NK-92 treated with Interleukin-12 subunit alpha and Interleukin-12 subunit beta, amount 100 ng/mL, for 24 hours (cell line): ENCODE results near the gene WDFY2.
A peak's percentile ranks its signal among the peaks of the same experiment; 100 is the strongest.

Source experiments
- DNase-seq: peaks from one replicate; lab custom pipeline; 2025; lab: John Stamatoyannopoulos, UW

The WDFY2 gene

DNA sequence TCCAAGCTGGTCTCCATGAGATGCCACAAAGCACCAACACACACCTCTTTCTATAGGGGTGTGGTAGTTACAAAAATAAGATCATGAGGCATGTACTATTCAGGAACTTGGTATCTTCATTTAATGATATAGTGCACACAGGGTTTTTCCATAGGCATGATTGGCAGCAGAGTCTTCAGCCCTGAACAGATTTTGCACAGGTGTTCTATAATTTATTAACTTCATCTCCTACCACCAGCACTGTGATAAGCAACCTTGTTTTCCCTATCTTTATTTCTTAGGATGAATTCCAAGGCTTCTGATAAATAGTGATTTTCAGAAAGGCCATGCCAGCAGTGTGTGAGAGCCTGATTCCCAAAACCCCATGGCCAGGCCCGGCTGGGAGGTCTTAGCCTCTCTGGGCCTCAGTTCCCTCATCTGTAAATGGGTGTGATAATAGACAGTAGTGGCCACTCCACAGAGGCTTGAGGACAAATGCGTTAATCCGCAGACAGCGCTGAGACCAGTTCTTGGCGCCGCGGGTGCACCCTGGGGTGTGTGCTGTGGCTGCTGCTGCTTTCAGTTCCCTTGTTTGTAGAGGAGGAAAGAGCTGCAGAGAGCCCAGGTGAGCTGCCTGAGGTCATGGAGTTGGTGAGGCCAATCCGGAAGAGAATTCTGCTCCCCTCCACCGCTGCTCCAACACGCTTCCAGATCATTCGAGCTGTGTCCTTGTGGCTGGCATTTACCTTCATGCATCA, 186.6 kb downstream of the WDFY2 start:
- DNase-seq, result no peak

DNA sequence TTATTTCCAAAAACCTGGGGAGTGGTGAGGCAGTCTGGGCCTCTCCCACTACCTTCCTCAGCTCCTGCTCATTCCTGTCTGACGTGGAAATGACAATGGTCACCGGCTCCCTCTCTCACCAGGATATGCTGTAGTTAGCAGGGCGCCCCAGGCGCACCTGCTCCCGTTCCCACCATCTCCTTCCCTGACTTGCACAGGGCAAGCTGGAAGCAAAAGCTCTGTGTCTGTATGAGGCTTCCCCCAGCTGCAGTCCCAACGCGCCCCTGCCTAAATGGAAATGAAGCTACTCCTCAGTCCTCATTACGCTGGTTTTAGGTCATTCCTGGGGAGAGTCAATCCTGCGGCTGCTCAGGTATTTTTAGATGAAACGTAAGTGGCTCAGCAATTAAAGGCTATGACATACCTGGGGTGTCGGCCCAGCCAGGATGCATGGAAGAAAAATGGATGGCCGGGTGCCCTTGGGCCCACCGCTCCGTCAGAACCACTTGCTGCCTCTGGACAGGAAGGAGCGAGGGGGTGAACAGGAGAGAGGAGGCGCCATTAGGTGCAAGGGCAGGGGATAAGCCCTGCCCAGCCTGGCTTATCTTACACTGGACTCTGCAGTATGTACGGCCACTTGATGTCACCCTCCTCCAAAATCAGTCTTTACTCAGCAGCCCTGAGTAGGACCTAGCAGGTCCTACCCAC, 187.3 kb downstream of the WDFY2 start:
- DNase-seq, result no peak

DNA sequence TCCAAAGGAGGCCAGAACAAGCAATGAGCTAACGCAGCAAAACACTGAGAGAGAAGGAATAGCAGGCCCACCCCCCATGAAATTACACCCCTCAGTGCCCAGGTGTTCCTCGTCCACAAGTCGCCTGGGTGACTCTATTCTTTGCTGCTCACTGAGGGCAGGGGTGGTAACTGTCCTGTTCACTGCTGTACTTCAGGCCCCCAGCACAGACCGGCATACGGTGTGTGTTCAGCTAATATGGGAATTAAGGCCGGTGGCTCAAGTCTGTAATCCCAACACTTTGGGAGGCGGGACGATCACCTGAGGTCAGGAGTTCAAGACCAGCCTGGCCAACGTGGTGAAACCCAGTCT, 187.8 kb downstream of the WDFY2 start:
- DNase-seq, result no peak

DNA sequence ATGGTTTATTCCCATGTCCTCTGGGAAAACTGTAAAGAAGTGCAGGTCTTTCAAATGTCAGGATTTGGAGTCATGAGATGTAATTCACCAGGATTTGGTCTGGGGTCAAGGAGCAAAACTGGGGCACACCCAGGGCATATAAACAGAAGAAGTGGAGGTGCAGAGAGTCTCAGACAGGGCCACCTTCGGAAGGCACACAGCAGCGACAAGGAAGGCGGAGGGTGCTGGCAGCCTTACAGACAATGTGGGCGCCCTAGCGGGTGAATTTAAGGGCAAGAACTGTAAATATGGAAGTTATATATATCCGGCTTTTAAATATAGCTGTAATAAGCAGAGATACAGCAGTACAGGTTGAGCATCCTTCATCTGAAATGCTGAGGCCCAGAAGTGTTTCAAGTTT, 188.5 kb downstream of the WDFY2 start:
- no peak for DNase-seq

DNA sequence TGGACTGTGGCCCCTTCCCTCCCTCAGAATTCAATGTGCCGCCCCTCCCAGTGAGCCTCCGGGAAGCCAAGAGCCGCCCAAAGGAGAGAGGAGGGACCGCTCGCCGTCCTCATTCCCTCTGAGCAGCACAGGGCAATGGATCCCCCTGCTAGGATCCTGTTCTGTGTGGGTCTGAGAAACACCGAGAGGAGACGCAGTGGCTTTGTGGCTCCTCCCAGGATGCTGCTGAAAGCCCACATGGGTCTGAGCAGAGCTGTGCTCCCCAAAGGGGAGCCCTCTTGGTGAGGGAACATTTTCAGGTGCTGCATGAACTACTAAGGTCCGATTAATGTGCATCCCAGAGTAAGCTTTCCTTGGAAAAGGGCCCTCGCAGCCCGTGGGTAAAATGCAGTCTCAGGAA, 189.3 kb downstream of the WDFY2 start:
- DNase-seq, result no peak

DNA sequence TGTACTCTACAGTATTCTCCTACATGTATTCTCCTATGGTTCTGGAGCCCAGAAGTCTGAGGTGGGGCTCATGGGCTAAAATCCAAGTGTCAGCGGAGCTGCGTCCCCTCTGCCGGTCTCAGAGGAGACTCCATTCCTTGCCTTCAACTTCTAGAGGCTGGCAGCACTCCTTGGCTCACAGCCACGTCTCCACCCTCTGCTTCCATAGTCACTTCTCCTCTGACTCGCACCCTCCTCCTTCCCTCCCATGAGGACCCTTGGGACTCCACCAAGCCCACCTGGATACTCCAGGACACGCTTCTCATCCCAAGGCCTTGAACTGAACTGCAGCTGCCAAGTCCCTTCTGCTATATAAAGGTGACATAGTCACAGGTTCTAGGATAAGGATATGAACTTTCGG, 191.9 kb downstream of the WDFY2 start:
- no peak for DNase-seq

DNA sequence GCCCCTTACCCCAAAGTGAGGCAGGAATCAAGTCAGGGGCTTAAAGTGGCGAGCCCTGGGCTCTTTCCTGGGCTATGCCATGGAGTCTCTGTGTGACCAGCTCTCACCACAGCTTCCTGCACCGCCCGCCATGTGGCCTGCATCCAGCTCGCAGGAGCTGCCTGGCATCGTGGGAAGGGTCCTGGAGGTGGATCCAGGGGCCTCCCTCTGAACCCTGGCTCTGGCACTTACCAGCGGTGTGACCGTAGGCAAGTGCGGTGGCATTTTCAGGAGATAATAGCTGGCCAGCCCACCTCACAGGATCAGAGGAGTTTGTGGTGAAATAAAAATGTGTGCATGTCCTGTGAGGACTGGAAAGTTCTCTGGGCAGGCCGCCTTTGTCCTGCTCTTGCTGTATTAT, 193.7 kb downstream of the WDFY2 start:
- no peak for DNase-seq

DNA sequence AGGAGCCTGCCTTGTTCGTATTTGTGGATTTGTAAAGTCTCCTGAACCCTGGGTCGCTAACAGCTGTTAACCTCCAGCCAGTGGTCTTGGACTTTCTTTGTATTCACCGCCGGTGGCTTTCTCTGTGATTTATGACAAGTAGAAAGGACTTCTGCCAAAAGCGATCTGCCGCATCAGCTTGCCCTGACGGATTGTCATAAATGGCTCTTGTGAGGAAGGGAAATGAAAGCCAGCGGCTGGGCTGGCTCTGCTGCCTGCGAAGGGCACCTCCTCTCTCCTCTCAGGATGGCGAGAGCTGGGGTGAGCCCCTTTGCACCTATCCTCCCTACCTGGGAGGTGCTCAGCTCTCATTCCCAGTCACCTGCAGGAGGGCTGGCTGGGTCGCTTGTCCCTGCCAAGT, 194.1 kb downstream of the WDFY2 start:
- no peak for DNase-seq

DNA sequence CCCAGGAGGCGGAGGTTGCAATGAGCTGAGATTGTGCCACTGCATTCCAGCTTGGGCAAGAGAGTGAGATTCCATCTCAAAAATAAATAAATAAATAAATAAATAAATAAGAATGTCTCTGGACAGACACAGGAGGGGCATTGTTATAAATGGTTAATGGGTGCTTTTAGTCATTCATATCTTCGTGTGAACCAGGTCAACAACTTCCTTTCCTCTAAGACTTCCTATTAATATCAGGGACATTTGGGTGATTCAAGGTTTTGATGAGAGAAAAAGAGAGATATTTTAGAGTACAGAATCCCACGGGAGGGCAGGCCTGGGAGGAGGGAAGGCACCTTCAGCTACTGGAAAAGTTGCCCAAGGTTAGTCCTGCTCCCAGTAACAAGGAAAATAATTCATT, 195.8 kb downstream of the WDFY2 start:
- DNase-seq, result no peak

DNA sequence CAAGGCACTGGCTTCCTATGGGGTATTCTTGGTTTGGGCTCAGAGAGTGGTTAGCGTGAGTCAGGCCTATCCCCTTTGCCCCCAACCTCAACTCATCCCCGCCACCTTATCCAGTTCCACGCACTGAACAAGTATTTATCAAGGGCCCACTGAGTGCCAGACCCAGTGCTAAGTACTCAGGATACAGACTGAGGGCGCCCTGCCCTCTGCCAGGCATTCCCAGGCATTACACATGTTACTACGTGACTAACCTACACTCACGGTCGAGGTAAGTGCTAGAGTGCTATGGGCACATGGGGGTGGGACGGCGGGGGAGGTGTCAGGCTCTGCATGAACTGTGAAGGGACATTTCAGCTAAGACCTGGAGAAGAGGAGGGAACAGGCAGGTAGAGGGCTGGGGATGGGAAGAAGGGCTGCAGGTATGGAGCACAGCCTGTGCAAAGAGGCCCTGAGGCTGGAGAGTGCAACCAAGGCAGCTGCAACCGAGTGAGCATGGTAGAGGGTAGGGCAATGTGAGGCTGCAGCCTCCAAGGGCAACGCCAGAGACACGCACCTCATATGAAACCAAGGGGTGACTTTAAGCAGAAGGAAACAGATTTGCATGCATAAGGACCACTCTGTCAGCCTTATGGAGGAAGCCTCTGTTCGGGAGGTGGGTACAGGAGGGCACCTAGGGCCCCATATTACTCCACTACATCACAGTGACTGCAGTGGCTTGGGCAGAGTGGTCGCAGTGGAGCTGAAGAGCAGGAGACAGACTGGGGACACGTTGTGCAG, 197.2 kb downstream of the WDFY2 start:
- no peak for DNase-seq

DNA sequence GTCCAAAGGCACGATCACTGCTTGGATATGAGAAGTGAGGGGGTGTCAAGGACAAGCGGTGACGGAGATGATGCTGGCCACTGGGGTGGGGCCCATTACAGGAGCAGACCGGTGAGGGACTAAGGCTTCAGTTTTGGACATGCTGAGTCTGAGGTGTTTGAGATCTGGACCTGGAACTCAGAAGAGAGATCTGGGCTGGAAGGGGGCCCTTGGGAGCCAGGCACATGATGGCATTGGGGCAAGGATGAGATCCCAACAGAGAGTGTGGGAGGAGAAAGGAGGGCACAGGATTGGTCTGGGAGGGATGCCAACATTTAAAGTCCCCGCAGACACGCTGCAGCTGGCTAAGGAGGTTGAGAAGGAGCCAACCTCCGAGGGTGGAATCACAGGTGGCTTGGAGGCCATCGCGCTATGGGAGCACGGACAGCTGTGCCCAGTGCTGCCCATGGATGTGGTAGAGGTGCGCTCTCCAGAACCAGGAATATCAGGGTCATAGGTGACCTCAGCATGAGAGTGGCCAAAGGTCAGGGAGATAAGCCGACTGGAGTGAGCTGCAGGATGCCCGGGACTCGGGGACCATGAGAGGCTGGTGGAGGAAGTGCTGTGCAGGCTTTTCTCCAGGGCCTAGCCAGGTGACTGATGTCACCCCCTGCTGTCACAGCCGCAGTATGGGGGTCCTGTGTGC, 197.9 kb downstream of the WDFY2 start:
- DNase-seq, result no peak

DNA sequence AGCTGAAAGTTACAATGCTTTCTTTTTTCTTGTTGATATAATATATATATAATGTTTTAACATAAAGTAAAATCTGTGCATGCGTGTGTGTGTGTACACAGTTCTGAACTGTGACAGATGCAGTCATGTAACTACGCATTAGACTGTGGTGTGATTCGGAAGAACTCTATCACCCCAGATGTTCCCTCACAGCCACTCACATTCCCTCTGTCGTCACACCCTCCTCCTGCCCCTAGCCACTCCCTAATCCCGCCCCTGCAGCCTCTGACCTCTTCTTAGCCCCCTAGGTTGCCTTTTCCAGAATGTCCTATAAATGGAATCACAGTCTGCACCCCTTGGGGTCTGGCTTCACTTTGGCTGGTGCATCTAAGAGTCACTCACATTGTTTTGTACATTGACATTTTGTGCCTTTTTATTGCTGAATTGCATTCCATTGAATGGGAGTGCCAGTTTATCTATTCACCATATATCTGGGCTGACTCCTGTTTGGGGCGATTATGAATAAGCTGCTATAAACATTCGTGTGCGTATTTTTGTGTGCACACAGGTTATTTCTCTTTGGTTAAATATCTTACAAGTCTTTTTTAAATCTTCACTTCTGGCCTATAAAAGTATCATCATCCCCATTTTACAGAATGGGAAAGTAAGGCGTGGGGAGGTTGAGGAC, 199.3 kb downstream of the WDFY2 start:
- DNase-seq, result no peak

DNA sequence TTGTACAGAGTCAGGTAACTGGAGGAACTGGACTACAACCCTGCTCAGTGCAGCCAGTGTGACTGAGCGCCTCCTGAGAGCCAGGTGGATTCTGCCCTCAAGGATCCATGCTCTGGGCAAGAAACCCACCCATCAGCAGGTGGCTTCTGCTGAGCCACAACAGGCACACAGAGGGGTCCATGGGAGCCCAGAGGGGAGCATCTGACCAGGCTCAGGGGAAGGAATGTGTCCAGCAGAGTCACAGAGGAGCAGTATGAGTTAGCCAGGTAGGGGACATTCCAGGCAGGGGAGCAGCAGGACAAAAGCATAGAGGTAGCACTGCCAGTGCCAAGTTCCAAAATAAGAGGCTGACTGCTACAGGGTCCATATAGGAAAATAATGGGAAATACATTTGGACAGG, 199.8 kb downstream of the WDFY2 start:
- DNase-seq, result no peak

DNA sequence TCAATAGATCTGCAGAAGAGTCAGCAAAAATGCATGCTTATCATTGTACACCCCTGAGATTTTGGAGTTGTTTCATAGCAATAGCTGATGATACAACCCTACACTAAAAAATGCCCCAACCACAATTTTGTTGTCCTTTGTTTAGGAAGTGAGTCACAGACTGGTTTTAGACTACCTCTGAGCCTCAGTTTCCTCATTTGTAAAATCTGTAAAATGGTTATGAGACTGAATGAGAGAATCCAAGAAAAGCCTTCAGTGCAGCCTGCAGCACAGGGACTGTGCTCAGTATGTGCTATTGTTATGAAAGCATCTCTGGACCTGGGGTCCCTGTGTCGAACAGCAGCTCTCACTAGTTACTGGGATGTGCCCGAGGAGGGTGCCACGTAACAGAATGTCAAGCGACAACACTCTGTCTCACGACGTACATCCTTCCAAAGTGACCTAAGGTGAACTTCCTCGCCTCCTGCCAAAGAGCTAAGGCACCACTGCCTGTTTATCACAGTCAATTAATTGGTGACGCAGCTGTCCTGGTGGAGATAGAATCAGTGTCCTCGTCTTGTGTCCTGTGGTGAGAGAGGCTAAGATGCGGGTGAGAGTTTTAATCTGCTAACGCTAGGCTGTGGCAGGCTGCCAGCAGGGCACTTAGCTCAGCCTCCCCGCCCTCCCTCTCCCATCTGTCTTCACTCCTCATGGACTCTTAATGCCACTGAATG, 201.6 kb downstream of the WDFY2 start:
- DNase-seq, result no peak

DNA sequence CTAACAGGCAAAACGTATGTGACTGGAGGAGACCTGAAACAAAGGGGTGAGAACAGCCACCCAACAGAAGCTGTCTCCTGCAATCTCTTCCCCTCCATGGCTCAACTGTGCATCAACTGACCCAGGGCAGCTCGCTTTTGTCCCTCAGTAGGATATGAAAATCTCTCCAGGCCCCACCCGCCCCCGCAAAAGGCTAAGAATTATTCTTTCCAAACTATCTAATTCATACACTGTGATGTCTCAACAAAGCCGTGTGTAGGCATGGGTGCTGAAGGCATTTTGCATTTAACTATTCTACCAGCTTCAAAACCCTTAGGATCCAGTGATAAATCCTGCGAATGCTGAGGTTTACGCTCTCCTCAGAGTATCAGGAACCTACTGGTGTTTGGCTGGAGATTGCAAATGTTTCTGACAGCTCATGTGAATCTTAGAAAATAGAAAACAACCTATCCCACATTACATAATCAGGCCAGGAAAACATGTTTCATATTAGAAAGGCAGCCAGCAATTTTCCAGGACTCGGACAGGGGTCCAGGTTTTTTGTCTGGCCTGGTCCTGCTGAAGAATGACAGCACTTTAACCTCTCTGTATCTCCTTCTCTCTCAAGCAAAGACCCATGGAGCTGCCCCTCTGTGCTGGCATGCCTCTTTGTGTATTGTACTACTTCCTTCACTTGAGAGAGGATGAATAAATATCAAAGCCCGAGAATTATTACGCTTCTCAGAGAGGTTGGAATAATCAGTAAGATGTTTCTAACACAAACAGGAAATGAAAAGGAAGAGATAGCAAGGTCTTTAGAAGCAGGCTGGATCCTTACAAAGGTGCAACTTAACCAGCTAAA, 202.4 kb downstream of the WDFY2 start:
- DNase-seq, result no peak

DNA sequence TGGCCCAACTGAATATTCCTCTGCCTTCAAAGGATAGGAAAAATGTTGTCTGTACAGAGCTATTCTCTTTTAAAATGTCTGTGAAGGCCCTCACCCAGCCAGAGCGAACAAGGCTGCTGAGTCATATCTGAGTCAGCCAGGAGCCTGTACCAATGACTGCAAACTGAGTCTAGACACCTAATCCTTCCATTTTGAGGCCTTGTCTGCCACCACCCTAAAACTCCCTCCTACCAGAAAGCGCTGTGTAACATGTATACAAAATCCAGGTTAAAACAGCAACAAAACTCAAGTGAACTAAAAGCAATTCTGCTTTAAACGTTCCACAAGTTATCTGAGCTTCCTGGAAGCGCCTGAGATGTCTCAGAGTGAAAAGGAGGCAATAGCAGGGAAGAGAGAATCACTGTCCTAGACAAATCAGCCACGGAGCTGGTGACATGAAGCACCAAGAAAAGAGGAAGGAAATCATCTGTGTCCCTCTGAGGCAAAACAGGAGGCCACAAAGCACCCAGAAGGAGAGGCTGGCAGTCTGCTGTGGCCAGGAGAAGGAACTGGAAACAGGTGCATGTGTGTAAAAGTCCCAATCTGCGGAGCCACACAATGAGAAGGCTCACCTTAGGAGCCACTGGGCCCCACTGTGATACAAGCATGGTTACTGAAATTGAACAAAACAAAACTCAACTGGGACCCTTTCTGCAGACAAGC, 209.5 kb downstream of the WDFY2 start:
- DNase-seq, result peak; percentile 43

DNA sequence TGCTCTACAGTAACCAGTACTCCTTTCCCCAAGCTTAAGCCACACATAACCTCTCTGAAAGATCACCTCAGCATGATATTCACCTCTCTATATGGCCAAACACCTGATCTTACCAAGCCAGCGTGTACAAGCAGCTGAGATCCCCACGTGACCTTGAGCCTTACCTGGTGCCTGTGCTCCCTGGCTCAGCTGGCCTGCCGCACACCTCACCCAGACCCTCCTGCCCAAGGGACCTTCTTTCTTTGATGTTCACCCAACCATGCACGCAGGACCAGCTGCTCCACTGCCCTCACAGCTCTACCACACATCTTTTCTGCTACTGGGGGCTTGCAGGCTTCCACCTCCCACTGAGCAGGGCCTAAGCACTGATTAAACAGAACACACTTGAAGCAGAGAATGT, 210.7 kb downstream of the WDFY2 start:
- DNase-seq, result no peak

DNA sequence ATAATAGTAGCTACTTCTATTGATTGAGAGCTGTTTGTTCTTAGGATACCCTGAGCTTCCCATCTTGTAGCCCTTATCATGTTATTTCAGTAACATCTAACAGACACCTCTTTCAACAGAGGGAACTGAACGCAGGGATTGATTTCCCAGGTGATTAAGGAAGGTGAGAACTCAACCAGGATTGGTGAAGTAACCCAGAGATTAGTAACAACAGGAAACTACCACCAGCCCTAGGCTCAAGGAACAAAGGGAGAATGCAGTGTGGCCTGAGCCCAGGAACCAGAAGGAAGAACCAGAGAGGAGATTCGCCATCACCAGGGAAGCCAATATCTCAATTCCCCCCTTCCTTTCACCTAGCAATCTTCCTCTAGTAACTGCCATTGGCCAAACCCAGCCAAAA, 211.2 kb downstream of the WDFY2 start:
- no peak for DNase-seq

DNA sequence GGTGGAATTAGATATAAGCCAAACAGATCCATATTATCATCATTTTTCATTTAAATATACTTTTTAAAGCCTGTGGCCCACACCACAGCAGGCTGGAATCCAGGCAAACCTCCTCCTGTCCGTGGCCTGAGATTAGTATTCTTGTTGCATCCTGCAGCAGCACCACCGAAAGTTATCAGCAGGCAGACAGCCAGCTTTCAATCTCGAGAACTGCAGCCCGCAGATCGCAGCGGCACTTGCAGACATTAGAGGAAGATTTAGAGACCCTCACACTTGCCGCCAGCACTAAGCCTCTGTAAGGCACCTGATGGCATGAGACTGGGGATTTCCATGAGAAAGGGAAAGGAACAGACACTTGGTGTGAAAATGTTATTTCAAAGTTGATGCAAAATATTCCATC, 212.3 kb downstream of the WDFY2 start:
- DNase-seq, result no peak
